HEK293 (cell line): ENCODE data around the gene PRR23A.

Source experiments
- ZBTB11 ChIP-seq: fragments of 450-650 bp; formaldehyde crosslinking; conservative IDR thresholded peaks from 2 replicates; pipeline ENCODE4 v1.5.1; 2016; ENCODE audit warnings: low read depth, missing biosample characterization, missing genetic modification characterization
- ZNF76 ChIP-seq: fragments of 450-650 bp; formaldehyde crosslinking; IDR thresholded peaks from 2 replicates; pipeline ENCODE4; 2016; ENCODE audit warnings: low read depth, missing biosample characterization, missing genetic modification characterization, borderline replicate concordance
- TF ChIP-seq, protein P1 (sequence below): fragments of 450-650 bp; formaldehyde crosslinking; IDR thresholded peaks from 2 replicates; pipeline ENCODE4 v1.5.1; 2016; ENCODE audit warnings: missing biosample characterization, missing genetic modification characterization

DNA sequence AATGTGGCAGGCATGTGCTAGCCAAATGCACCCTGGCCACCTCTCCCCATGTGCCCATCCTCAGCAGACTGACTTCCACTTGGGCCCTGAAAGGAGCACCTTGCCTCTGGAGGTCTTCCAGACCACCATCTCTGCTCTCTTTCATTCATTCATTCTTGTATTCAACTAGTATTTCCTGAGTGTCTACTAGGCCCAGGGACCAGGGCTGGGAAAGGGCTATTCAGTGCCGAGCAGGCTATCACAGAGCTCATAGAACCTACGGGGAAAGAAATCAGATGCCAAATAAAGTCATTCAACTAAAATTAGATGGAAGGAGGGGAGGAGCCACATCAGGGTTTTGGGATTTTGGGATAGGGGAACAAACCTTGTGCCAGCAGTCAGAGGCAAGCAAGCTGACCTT is 18.9 kb downstream of the PRR23A start:
- no peak for TF ChIP-seq ZBTB11
- TF ChIP-seq ZNF76 (tag by site-specific recombination): no peak
- TF ChIP-seq, protein P1, sequence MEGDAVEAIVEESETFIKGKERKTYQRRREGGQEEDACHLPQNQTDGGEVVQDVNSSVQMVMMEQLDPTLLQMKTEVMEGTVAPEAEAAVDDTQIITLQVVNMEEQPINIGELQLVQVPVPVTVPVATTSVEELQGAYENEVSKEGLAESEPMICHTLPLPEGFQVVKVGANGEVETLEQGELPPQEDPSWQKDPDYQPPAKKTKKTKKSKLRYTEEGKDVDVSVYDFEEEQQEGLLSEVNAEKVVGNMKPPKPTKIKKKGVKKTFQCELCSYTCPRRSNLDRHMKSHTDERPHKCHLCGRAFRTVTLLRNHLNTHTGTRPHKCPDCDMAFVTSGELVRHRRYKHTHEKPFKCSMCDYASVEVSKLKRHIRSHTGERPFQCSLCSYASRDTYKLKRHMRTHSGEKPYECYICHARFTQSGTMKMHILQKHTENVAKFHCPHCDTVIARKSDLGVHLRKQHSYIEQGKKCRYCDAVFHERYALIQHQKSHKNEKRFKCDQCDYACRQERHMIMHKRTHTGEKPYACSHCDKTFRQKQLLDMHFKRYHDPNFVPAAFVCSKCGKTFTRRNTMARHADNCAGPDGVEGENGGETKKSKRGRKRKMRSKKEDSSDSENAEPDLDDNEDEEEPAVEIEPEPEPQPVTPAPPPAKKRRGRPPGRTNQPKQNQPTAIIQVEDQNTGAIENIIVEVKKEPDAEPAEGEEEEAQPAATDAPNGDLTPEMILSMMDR (tag by site-specific recombination): no peak
